Upper lobe of left lung (tissue), 4 donors: Measurements from ENCODE around the gene EPB41L4B.

ENCODE experiments used
- CTCF ChIP-seq, 6 experiments: fragments of 450-650 bp in 4 of 6; fragments of 200-600 bp in 2 of 6; sonication (generic) in 2 of 6; IDR thresholded peaks; one replicate each; pipeline ENCODE4 v1.5.1; 2016 to 2019; ENCODE audit warnings: antibody characterized with exemption in 6 of 6
- POLR2A ChIP-seq, 4 donors: fragments of 450-650 bp; IDR thresholded peaks; one replicate each; pipeline ENCODE4 v1.5.1; 2016 to 2017; ENCODE audit warnings: antibody characterized with exemption in 4 of 4, mild to moderate bottlenecking in 2 of 4
- POLR2AphosphoS5 ChIP-seq, 2 donors: sonication (generic); formaldehyde crosslinking; IDR thresholded peaks; one replicate each; pipeline ENCODE4 v1.5.1; 2017; ENCODE audit warnings: antibody characterized with exemption in 2 of 2

- TF ChIP-seq CTCF (IDR thresholded peaks at IDR 0.05) (no peak), POLR2A (IDR thresholded peaks at IDR 0.05) (no peak), POLR2AphosphoS5 (IDR thresholded peaks at IDR 0.05) (no peak)
Observed at GRCh38 chr9:109283012-109283411, 37.8 kb downstream of the EPB41L4B start.
